Measurements from ENCODE around the gene SDR42E1.

- TF ChIP-seq, protein P1, sequence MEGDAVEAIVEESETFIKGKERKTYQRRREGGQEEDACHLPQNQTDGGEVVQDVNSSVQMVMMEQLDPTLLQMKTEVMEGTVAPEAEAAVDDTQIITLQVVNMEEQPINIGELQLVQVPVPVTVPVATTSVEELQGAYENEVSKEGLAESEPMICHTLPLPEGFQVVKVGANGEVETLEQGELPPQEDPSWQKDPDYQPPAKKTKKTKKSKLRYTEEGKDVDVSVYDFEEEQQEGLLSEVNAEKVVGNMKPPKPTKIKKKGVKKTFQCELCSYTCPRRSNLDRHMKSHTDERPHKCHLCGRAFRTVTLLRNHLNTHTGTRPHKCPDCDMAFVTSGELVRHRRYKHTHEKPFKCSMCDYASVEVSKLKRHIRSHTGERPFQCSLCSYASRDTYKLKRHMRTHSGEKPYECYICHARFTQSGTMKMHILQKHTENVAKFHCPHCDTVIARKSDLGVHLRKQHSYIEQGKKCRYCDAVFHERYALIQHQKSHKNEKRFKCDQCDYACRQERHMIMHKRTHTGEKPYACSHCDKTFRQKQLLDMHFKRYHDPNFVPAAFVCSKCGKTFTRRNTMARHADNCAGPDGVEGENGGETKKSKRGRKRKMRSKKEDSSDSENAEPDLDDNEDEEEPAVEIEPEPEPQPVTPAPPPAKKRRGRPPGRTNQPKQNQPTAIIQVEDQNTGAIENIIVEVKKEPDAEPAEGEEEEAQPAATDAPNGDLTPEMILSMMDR (IDR thresholded peaks at IDR 0.05) = no peak
- no peak for TF ChIP-seq POLR2A (IDR thresholded peaks at IDR 0.05)
These were observed 26.0 kb upstream of the SDR42E1 start for GRCh38 chr16:82037251-82037650.
